Measurements from ENCODE around the gene ATRAID. TPM values are rescaled to one million over a fixed set of nuclear protein-coding genes. Genes with fewer than 3 reads are reported as not detected.

Gene ATRAID
- total RNA-seq, 1 donor from 2014 or later, result 77.2 TPM

- peaks cover 73% of the 10 kb centered on the region for H3K36me3 Mint-ChIP-seq (ENCODE audit: low read depth)
- TF ChIP-seq CTCF (IDR thresholded peaks at IDR 0.05), result no peak
- ATAC-seq (ENCODE audit: low read depth) (no peak), DNase-seq (no peak)
- H3K27me3 Mint-ChIP-seq, result no peaks in the 10 kb centered on the region
- ChIA-PET CTCF (no interaction called here), POLR2A (no interaction called here)
- H3K4me1 Mint-ChIP-seq, result peaks cover 18% of the 10 kb centered on the region
- no peak overlapping the region for H3K27ac Mint-ChIP-seq
- H3K9me3 Mint-ChIP-seq, result no peaks in the 10 kb centered on the region
- H3K4me3 Mint-ChIP-seq, result no peak overlapping the region
- intact Hi-C loops (cut with micrococcal nuclease), result no loop called here
Measured at GRCh38 chr2:27222407-27222806, 10.6 kb downstream of the ATRAID start.

GRCh38 chr2:27223416-27223815 lies 11.6 kb downstream of the ATRAID start:
- intact Hi-C loops (cut with micrococcal nuclease), result no loop called here
- H3K27me3 Mint-ChIP-seq, result no peaks in the 10 kb centered on the region
- TF ChIP-seq CTCF (IDR thresholded peaks at IDR 0.05), result no peak
- H3K36me3 Mint-ChIP-seq (ENCODE audit: low read depth), result peaks cover 81% of the 10 kb centered on the region
- no peak overlapping the region for H3K4me3 Mint-ChIP-seq
- ATAC-seq (ENCODE audit: low read depth), result no peak
- no peak for DNase-seq
- peaks cover 8% of the 10 kb centered on the region for H3K4me1 Mint-ChIP-seq
- no peaks in the 10 kb centered on the region for H3K9me3 Mint-ChIP-seq
- POLR2A ChIA-PET, result interaction anchor here (0.7 kb wide), 1 partner anchor 30 kb away, joined by 5 read pairs; no protein-coding TSS in a partner anchor
- CTCF ChIA-PET, result no interaction called here
- H3K27ac Mint-ChIP-seq, result no peak overlapping the region

DNA sequence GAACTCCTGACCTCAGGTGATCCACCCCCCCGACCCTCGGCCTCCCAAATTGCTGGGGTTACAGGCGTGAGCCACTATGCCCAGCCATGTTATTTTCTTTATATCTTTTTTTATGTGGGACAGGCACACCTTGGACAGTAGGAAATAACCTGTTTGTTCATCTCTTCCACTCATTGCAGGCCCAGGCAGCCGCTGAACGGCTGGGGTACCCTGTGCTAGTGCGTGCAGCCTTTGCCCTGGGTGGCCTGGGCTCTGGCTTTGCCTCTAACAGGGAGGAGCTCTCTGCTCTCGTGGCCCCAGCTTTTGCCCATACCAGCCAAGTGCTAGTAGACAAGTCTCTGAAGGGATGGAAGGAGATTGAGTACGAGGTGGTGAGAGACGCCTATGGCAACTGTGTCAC lies 13.7 kb downstream of the ATRAID start:
- CTCF ChIA-PET, result no interaction called here
- Mint-ChIP-seq H3K4me1 (no peaks in the 10 kb centered on the region), H3K27me3 (no peaks in the 10 kb centered on the region), H3K36me3 (ENCODE audit: low read depth) (peaks cover 79% of the 10 kb centered on the region), H3K27ac (no peak overlapping the region), H3K9me3 (no peaks in the 10 kb centered on the region), H3K4me3 (no peak overlapping the region)
- POLR2A ChIA-PET, result no interaction called here
- ATAC-seq (ENCODE audit: low read depth), result no peak
- intact Hi-C loops (cut with micrococcal nuclease), result no loop called here
- no peak for TF ChIP-seq CTCF (IDR thresholded peaks at IDR 0.05)
- no peak for DNase-seq

- H3K36me3 Mint-ChIP-seq (ENCODE audit: low read depth), result peaks cover 82% of the 10 kb centered on the region
- H3K27me3 Mint-ChIP-seq, result no peaks in the 10 kb centered on the region
- ChIA-PET POLR2A (no interaction called here), CTCF (no interaction called here)
- H3K4me1 Mint-ChIP-seq, result no peaks in the 10 kb centered on the region
- no peak overlapping the region for H3K27ac Mint-ChIP-seq
- no peak for ATAC-seq (ENCODE audit: low read depth)
- no peak for TF ChIP-seq CTCF (IDR thresholded peaks at IDR 0.05)
- intact Hi-C loops (cut with micrococcal nuclease), result no loop called here
- H3K4me3 Mint-ChIP-seq, result no peak overlapping the region
- no peak for DNase-seq
- no peaks in the 10 kb centered on the region for H3K9me3 Mint-ChIP-seq
Measured at GRCh38 chr2:27227501-27227900, 15.7 kb downstream of the ATRAID start.

GRCh38 chr2:27231921-27232320 lies 20.1 kb downstream of the ATRAID start:
- H3K27ac Mint-ChIP-seq, result no peak overlapping the region
- no peak for TF ChIP-seq CTCF (IDR thresholded peaks at IDR 0.05)
- ChIA-PET CTCF (interaction anchor here (1.0 kb wide), 1 partner anchor 48 kb away, joined by 3 read pairs; no protein-coding TSS in a partner anchor), POLR2A (no interaction called here)
- no peaks in the 10 kb centered on the region for H3K9me3 Mint-ChIP-seq
- no peak for ATAC-seq (ENCODE audit: low read depth)
- intact Hi-C loops (cut with micrococcal nuclease), result no loop called here
- no peak for DNase-seq
- H3K36me3 Mint-ChIP-seq (ENCODE audit: low read depth), result peaks cover 83% of the 10 kb centered on the region
- H3K27me3 Mint-ChIP-seq, result no peaks in the 10 kb centered on the region
- no peak overlapping the region for H3K4me3 Mint-ChIP-seq
- no peaks in the 10 kb centered on the region for H3K4me1 Mint-ChIP-seq

All from activated B cell treated with CpG ODN at 0.5 μM for 24 hours (primary cell).